Psoas muscle (tissue), 8 donors: ENCODE measurements around the gene TSPAN16. TPM values are rescaled to one million over a fixed set of nuclear protein-coding genes. Genes with fewer than 3 reads are reported as not detected.

Source experiments
- ATAC-seq, 4 donors: fragments of 200-7000 bp; cut with Tn5 transposase; one replicate each; pipeline ENCODE4 v1.9.1; 2020; ENCODE audit warnings: moderate library complexity in 3 of 4, mild to moderate bottlenecking in 2 of 4
- DNase-seq, 2 donors: peaks; one replicate each; pipeline ENCODE4 v3.0.0-alpha.2; 2020
- H3K27ac ChIP-seq: fragments of 200-600 bp; one replicate; pipeline ENCODE4 v1.8.0; 2022
- H3K27me3 ChIP-seq, 3 donors: fragments of 200-600 bp in 1 of 3; one replicate each; pipeline versions ENCODE4 v1.6.1 to v1.8.0; 2013 to 2022; ENCODE audit warnings: low read length in 2 of 3, mild to moderate bottlenecking in 2 of 3, moderate library complexity in 1 of 3; ENCODE audit not compliant: insufficient read depth in 3 of 3
- H3K36me3 ChIP-seq, 2 donors: fragments of 200-600 bp in 1 of 2; one replicate each; pipeline versions ENCODE4 v1.6.1 to v1.8.0; 2013 to 2022; ENCODE audit warnings: low read depth in 1 of 2, mild to moderate bottlenecking in 1 of 2, moderate library complexity in 1 of 2; ENCODE audit not compliant: insufficient read depth in 1 of 2
- H3K4me1 ChIP-seq: fragments of 200-600 bp; one replicate; pipeline ENCODE4 v1.8.0; 2022
- H3K4me3 ChIP-seq: fragments of 200-600 bp; one replicate; pipeline ENCODE4 v1.8.0; 2022; ENCODE audit warnings: mild to moderate bottlenecking
- H3K9me3 ChIP-seq: fragments of 200-600 bp; one replicate; pipeline ENCODE4 v1.8.0; 2022
- CTCF ChIP-seq: fragments of 200-600 bp; IDR thresholded peaks from one replicate; pipeline ENCODE4 v1.8.0; 2022; ENCODE audit warnings: antibody characterized with exemption
- WGBS, 3 donors: extraction: QIAGEN DNeasy Blood & Tissue Kit; methylation state at CpG; one replicate each; pipeline versions ENCODE4 v1.1.6 to v1.1.7; 2013; 5-methylcytosine and 5-hydroxymethylcytosine counted together
- intact Hi-C, 2 donors: fragments of 100-400 bp; cut with DNase I; formaldehyde crosslinking; loops; one replicate each; pipeline versions ENCODE4 v1.11.0 to v1.14.2; 2022
- polyA plus RNA-seq, 3 donors: library from polyadenylated mRNA; stranded (reverse); fragments of 200-250 nt; gene quantifications; one replicate each; pipeline ENCODE4 v1.2.3, GENCODE V29; 2013
- total RNA-seq, 4 donors: library from RNA; stranded (reverse); fragmentation: NEBNext Ultra II Directional in 2 of 4; extraction: Animal tissue kit (Norgen Biotek cat#: 25700) in 2 of 4; gene quantifications; one replicate each; pipeline versions ENCODE4 v1.2.1 to v1.2.4, GENCODE V29; 2021 to 2023
- donor health status: healthy with polysubstance abuse.
- donor health status: DM: no; HTN: no; CAD: no; lungs with moderate emphysema.
- donor health status: Bipolar disorder and iron deficiency.
- donor health status: healthy.
- donor health status: DM: yes; HTN: yes; CAD: no.
- donor health status: DM: no; HTN: no; CAD: no.
- donor health status: DM: no; HTN: no; CAD: no.
- donor health status: DM: yes; HTN: yes; CAD: no.

Gene TSPAN16
- total and polyA plus RNA-seq, 7 donors, result not detected

GRCh38 chr19:11254666-11255065 lies 41.3 kb upstream of the TSPAN16 start:
- no peak for TF ChIP-seq CTCF
- ATAC-seq, result no peak
- Histone ChIP-seq H3K4me1 (no peaks in the 10 kb centered on the region), H3K27me3 (peaks cover 0 to 2% (median 0%) of the 10 kb centered on the region in 3 donors), H3K9me3 (no peaks in the 10 kb centered on the region), H3K4me3 (no peak overlapping the region), H3K27ac (peak overlapping the region; percentile 49), H3K36me3 (peaks cover 2 to 22% of the 10 kb centered on the region in 2 donors)
- DNase-seq, result no peak
- 86 to 87% (median 87%) methylated on average over 5 of the region's 5 CpGs for WGBS, 3 donors
- intact Hi-C loops, result no loop called here

GRCh38 chr19:11256189-11256588 lies 39.8 kb upstream of the TSPAN16 start:
- 0 to 7% (median 3%) methylated on average over 7 of the region's 7 CpGs for WGBS, 3 donors
- peak in 1 of 2 donors; percentile 64 for DNase-seq
- Histone ChIP-seq H3K27me3 (peaks cover 0 to 7% (median 7%) of the 10 kb centered on the region in 3 donors), H3K36me3 (peaks cover 0 to 13% of the 10 kb centered on the region in 2 donors), H3K9me3 (no peaks in the 10 kb centered on the region), H3K27ac (peak overlapping the region; percentile 41), H3K4me3 (no peak overlapping the region), H3K4me1 (no peaks in the 10 kb centered on the region)
- intact Hi-C loops, result no loop called here
- TF ChIP-seq CTCF, result no peak
- peak in 1 of 4 donors; percentile 36 for ATAC-seq

GRCh38 chr19:11257846-11258380 lies 38.0 kb upstream of the TSPAN16 start:
- Histone ChIP-seq H3K4me1 (no peaks in the 10 kb centered on the region), H3K27me3 (peaks cover 0 to 12% (median 11%) of the 10 kb centered on the region in 3 donors), H3K4me3 (no peak overlapping the region), H3K27ac (no peak overlapping the region), H3K9me3 (no peaks in the 10 kb centered on the region), H3K36me3 (no peaks in the 10 kb centered on the region)
- TF ChIP-seq CTCF, result no peak
- 89 to 98% (median 91%) methylated on average over 3 of the region's 3 CpGs for WGBS, 3 donors
- intact Hi-C loops, result no loop called here
- no peak for DNase-seq
- no peak for ATAC-seq

GRCh38 chr19:11260996-11261395 lies 35.0 kb upstream of the TSPAN16 start:
- H3K36me3 ChIP-seq, result no peaks in the 10 kb centered on the region
- no peak for TF ChIP-seq CTCF
- DNase-seq (no peak), ATAC-seq (no peak)
- intact Hi-C loops, result no loop called here
- no peak overlapping the region for H3K27ac ChIP-seq
- H3K4me1 ChIP-seq, result no peaks in the 10 kb centered on the region
- H3K4me3 ChIP-seq, result peak overlapping the region; percentile 70
- no peaks in the 10 kb centered on the region for H3K9me3 ChIP-seq
- H3K27me3 ChIP-seq, result peaks cover 0 to 30% (median 12%) of the 10 kb centered on the region in 3 donors
- WGBS, 3 donors, result 69 to 78% (median 78%) methylated on average over 5 of the region's 5 CpGs
